ENCODE measurements around the gene MSH6. TPM values are rescaled to one million over a fixed set of nuclear protein-coding genes. Genes with fewer than 3 reads are reported as not detected.

Gene MSH6
- total and polyA plus RNA-seq, 2 of the 8 experiments (the other 6 are each of a cell fraction or from before 2014, with no cell fraction given): 45.8 to 301 TPM

DNA sequence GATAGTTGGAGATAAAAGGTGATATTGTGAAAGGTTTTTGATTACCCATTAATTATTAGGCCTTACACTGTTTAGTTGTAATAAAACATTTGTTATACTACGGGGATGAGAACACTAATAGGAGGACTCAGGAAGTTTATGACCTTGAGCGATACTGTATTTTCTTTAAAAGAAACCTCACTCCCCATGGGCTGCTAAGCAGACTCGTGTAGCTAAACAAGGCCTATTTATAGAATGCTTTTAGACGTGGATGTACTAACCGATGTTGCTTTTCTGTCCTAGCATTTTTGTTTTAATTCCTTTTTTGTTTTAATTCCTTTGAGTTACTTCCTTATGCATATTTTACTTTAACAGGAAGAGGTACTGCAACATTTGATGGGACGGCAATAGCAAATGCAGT lies 22.9 kb downstream of the MSH6 start:
- Histone ChIP-seq H4K8ac (ENCODE audit: extremely low read depth, insufficient read depth, low read length) (no peak overlapping the region), H3K18ac (ENCODE audit: extremely low read depth, low read length) (no peak overlapping the region), H3K27me3 (replicated peaks in 1 of 4; ENCODE audit: control insufficient read depth in 3 of 4, extremely low read depth in 1 of 4, insufficient read depth in 3 of 4, low read length in 3 of 4) (no peaks in the 10 kb centered on the region), H3K27ac (ENCODE audit: low read depth, low read length) (no peak overlapping the region), H3K56ac (replicated peaks; ENCODE audit: insufficient read length, low read depth, low read length) (no peak overlapping the region), H2AFZ (ENCODE audit: low read length) (no peak overlapping the region), H4K20me1 (replicated peaks in 1 of 2; ENCODE audit: control insufficient read depth in 1 of 2, insufficient read depth in 2 of 2, low read length in 2 of 2) (peaks cover 0 to 3% of the 10 kb centered on the region in 2 experiments), H2BK15ac (ENCODE audit: low read length) (no peak overlapping the region), H2BK20ac (ENCODE audit: low read length) (no peak overlapping the region), H3K9ac (replicated peaks in 1 of 4; ENCODE audit: extremely low read depth in 1 of 4, low read depth in 3 of 4, low read length in 3 of 4) (no peak overlapping the region), H2BK120ac (replicated peaks; ENCODE audit: low read depth, low read length) (no peak overlapping the region), H3K4me1 (replicated peaks in 1 of 4; ENCODE audit: control insufficient read depth in 3 of 4, insufficient read depth in 4 of 4, low read length in 3 of 4) (no peaks in the 10 kb centered on the region), H3K9me3 (ENCODE audit: insufficient read depth in 2 of 2, low read depth in 1 of 2, low read length in 1 of 2) (no peaks in the 10 kb centered on the region), H3K23me2 (ENCODE audit: low read depth, low read length) (no peaks in the 10 kb centered on the region), H3K23ac (ENCODE audit: insufficient read length) (no peak overlapping the region), H3K4me2 (ENCODE audit: insufficient read depth in 1 of 2, low read depth in 2 of 2, low read length in 2 of 2) (no peak overlapping the region), H3K4ac (replicated peaks; ENCODE audit: insufficient read length, low read depth, low read length) (no peak overlapping the region), H4K5ac (ENCODE audit: insufficient read length, low read depth, low read length) (no peak overlapping the region), H2AK5ac (ENCODE audit: low read depth, low read length) (no peak overlapping the region), H3K79me1 (ENCODE audit: low read depth, low read length) (no peaks in the 10 kb centered on the region), H3K4me3 (ENCODE audit: extremely low read depth in 1 of 4, insufficient read depth in 2 of 4, low read depth in 3 of 4, low read length in 4 of 4) (no peak overlapping the region), H4K91ac (replicated peaks; ENCODE audit: insufficient read length, low read length) (no peak overlapping the region), H3K79me2 (ENCODE audit: control insufficient read depth in 1 of 2, insufficient read depth in 2 of 2, low read length in 2 of 2) (peaks cover 0 to 18% of the 10 kb centered on the region in 2 experiments; a peak in 2 of 4 replicates), H2BK12ac (ENCODE audit: low read depth, low read length) (no peak overlapping the region), H2BK5ac (ENCODE audit: low read depth, low read length) (no peak overlapping the region), H3K36me3 (ENCODE audit: control insufficient read depth in 2 of 4, insufficient read depth in 4 of 4, low read length in 3 of 4) (peaks cover 22 to 98% (median 69%) of the 10 kb centered on the region in 4 experiments), H3K14ac (ENCODE audit: insufficient read length) (no peak overlapping the region)
- FAIRE-seq: no peak
- DNase-seq (ENCODE audit: low read depth in 1 of 2, low spot score in 2 of 2): no peak
- WGBS, 2 experiments (ENCODE audit: extremely low coverage in 1 of 2, insufficient coverage in 1 of 2, insufficient read length in 1 of 2, insufficient replicate concordance in 2 of 2, low coverage in 1 of 2, low lambda C conversion rate in 2 of 2, missing lambda C conversion rate in 1 of 2): 98% methylated on average over 6 of the region's 6 CpGs; no CpG with 5 or more reads in 1 of the 2 experiments
- ChIA-PET POLR2A (ENCODE audit: partially characterized antibody) (interaction anchor here (1.8 kb wide), 1 partner anchor 22 kb away, joined by 4 read pairs; no protein-coding TSS in a partner anchor), CTCF (ENCODE audit: partially characterized antibody) (no interaction called here)
- TF ChIP-seq TEAD4 (IDR thresholded peaks at IDR 0.05; ENCODE audit: low read depth, low read length) (no peak), EGR1 (IDR thresholded peaks at IDR 0.05; ENCODE audit: borderline replicate concordance, low read depth, low read length) (no peak), SRF (IDR thresholded peaks at IDR 0.05; ENCODE audit: low read depth, low read length) (no peak), EZH2 (IDR thresholded peaks at IDR 0.05; ENCODE audit: low read depth, low read length, severe bottlenecking) (no peak), RBBP5 (IDR thresholded peaks at IDR 0.05; ENCODE audit: borderline replicate concordance, low read depth, low read length) (no peak), KDM5A (IDR thresholded peaks at IDR 0.05; ENCODE audit: low read length) (no peak), SP1 (IDR thresholded peaks at IDR 0.05; ENCODE audit: low read depth, low read length) (no peak), SP2 (IDR thresholded peaks at IDR 0.05; ENCODE audit: low read length) (no peak), BACH1 (IDR thresholded peaks at IDR 0.05; ENCODE audit: low read length) (no peak)

All from H1 (cell line).